K562 (cell line): ENCODE measurements around the gene VGF. TPM values are rescaled to one million over a fixed set of nuclear protein-coding genes. Genes with fewer than 3 reads are reported as not detected.

Experiments used
- ATAC-seq: fragments of 200-7000 bp; cut with Tn5 transposase; 3 replicates; pipeline ENCODE4 v1.9.1; 2020; ENCODE audit warnings: moderate library complexity
- BruUV-seq: library from RNA; stranded (reverse); fragments of 400-500 nt; replicated peaks from 2 replicates; lab custom pipeline; 2021; lab: Mats Ljungman, UMichigan
- CTCF ChIA-PET: fragments of 300-600 bp; formaldehyde crosslinking; extraction: SDS; loops from one replicate; lab custom pipeline; 2021; ENCODE audit warnings: low intra/inter-chr PET ratio; lab: Yijun Ruan, JAX
- POLR2A ChIA-PET: fragments of 300-600, 350-650 bp; sonication (Branson Sonifier 250); formaldehyde crosslinking; extraction: SDS; loops from one replicate; lab custom pipeline; 2021; ENCODE audit warnings: antibody characterized with exemption, inconsistent platforms; lab: Yijun Ruan, JAX
- DNase-seq, 4 experiments: peaks; one replicate each; pipeline versions ENCODE4 v3.0.0 to v3.0.0-alpha.2; 2011 to 2018; ENCODE audit warnings: low spot score in 3 of 4, mixed read lengths in 3 of 4; ENCODE audit errors: extremely low read depth in 1 of 4
- FAIRE-seq: peaks from 2 replicates; lab custom pipeline; 2011; peaks lifted over from hg19 to GRCh38; lab: Jason Lieb, UNC
- H2AFZ ChIP-seq: 2 replicates; pipeline ENCODE4 v1.6.0; 2011; ENCODE audit warnings: low read depth, low read length, control low read depth, inconsistent platforms
- H3K27ac ChIP-seq: fragments of 200-600 bp; 3 replicates; pipeline ENCODE4 v1.8.0; 2011; ENCODE audit warnings: low read depth, mild to moderate bottlenecking, control low read depth, inconsistent platforms, low read length, moderate library complexity, mixed read lengths; ENCODE audit errors: extremely low read depth
- H3K27me3 ChIP-seq, 2 experiments: fragments of 300-600 bp in 1 of 2; 2 replicates in 1 of 2; 3 replicates in 1 of 2; pipeline versions ENCODE4 v1.6.0 to v1.8.0; 2011; ENCODE audit warnings: inconsistent platforms in 2 of 2, low read length in 2 of 2, mild to moderate bottlenecking in 1 of 2, mixed read lengths in 1 of 2, moderate library complexity in 1 of 2; ENCODE audit not compliant: control insufficient read depth in 2 of 2, insufficient read depth in 2 of 2
- H3K36me3 ChIP-seq: fragments of 300-600 bp; 3 replicates; pipeline ENCODE4 v1.8.0; 2011; ENCODE audit warnings: mild to moderate bottlenecking, low read length, inconsistent platforms; ENCODE audit not compliant: control insufficient read depth, insufficient read depth
- H3K4me1 ChIP-seq, 2 experiments: fragments of 200-600 bp in 1 of 2; replicated peaks in 1 of 2; 2 replicates in 1 of 2; 3 replicates in 1 of 2; pipeline versions ENCODE4 v1.5.1 to v1.8.0; 2011; ENCODE audit warnings: inconsistent platforms in 2 of 2, low read length in 2 of 2, mild to moderate bottlenecking in 1 of 2, mixed read lengths in 1 of 2, moderate library complexity in 1 of 2; ENCODE audit not compliant: control insufficient read depth in 2 of 2, insufficient read depth in 2 of 2
- H3K4me2 ChIP-seq: 2 replicates; pipeline ENCODE4 v1.6.1; 2011; ENCODE audit warnings: low read length, control low read depth, inconsistent platforms, mixed read lengths; ENCODE audit not compliant: insufficient read depth
- H3K4me3 ChIP-seq: fragments of 200-600 bp; sonication (generic), shearing (Covaris generic); 2 replicates; pipeline ENCODE4 v1.5.1; 2016; ENCODE audit warnings: control low read depth, inconsistent platforms
- H3K79me2 ChIP-seq: fragments of 200-600 bp; 3 replicates; pipeline ENCODE4 v1.8.0; 2011; ENCODE audit warnings: low read length, inconsistent platforms; ENCODE audit not compliant: control insufficient read depth, insufficient read depth
- H3K9ac ChIP-seq, 2 experiments: 2 replicates each; pipeline versions ENCODE4 v1.6.0 to v1.6.1; 2011; ENCODE audit warnings: low read depth in 2 of 2, low read length in 2 of 2, control low read depth in 1 of 2, inconsistent platforms in 1 of 2, mild to moderate bottlenecking in 1 of 2, mixed read lengths in 1 of 2; ENCODE audit not compliant: insufficient read depth in 1 of 2
- H3K9me1 ChIP-seq: one replicate; pipeline ENCODE4 v1.6.0; 2011; ENCODE audit warnings: inconsistent platforms, mild to moderate bottlenecking, low read length, moderate library complexity; ENCODE audit not compliant: control insufficient read depth, insufficient read depth
- H3K9me3 ChIP-seq: replicated peaks from 2 replicates; pipeline ENCODE4 v1.5.1; 2011; ENCODE audit warnings: low read depth, low read length, inconsistent platforms; ENCODE audit not compliant: control insufficient read depth, insufficient read depth
- H4K20me1 ChIP-seq: replicated peaks from 2 replicates; pipeline ENCODE4 v1.6.1; 2011; ENCODE audit warnings: low read length, inconsistent platforms, mixed read lengths; ENCODE audit not compliant: control insufficient read depth, insufficient read depth
- ATF3 ChIP-seq, 2 experiments: fragments of 450-650 bp in 1 of 2; sonication (generic) in 1 of 2; formaldehyde crosslinking in 1 of 2; IDR thresholded peaks in 1 of 2; conservative IDR thresholded peaks in 1 of 2; 2 replicates each; pipeline versions ENCODE4 v1.6.1 to v1.8.1; 2016 to 2023; ENCODE audit warnings: mild to moderate bottlenecking in 2 of 2, moderate library complexity in 2 of 2, inconsistent platforms in 1 of 2, missing genetic modification reagents in 1 of 2
- CCNT2 ChIP-seq: IDR thresholded peaks from 2 replicates; pipeline ENCODE4 v1.6.1; 2011; ENCODE audit warnings: borderline replicate concordance, low read depth, mild to moderate bottlenecking, moderate library complexity, mixed read lengths, low read length; ENCODE audit not compliant: insufficient read length; ENCODE audit errors: extremely low read depth
- CEBPG ChIP-seq, 3 experiments: fragments of 200-800 bp in 1 of 3; sonication (Bioruptor generic) in 1 of 3; sonication (generic) in 1 of 3; formaldehyde crosslinking in 1 of 3; IDR thresholded peaks in 2 of 3; conservative IDR thresholded peaks in 1 of 3; 2 replicates each; pipeline versions ENCODE4 v1.6.1 to v1.8.0; 2016 to 2022; ENCODE audit warnings: missing compliant biosample characterization in 2 of 3, missing genetic modification characterization in 2 of 3, mild to moderate bottlenecking in 1 of 3, missing genetic modification reagents in 1 of 3
- DPF2 ChIP-seq: fragments of 450-650 bp; IDR thresholded peaks from 2 replicates; pipeline ENCODE4 v1.6.1; 2016
- GABPA ChIP-seq: fragments of 200-800 bp; sonication (Bioruptor generic); conservative IDR thresholded peaks from 2 replicates; pipeline ENCODE4 v1.6.1; 2016; ENCODE audit warnings: low read depth, missing genetic modification characterization, missing compliant biosample characterization
- ILF3 ChIP-seq: fragments of 450-650 bp; IDR thresholded peaks from 2 replicates; pipeline ENCODE4 v1.6.1; 2018; ENCODE audit warnings: antibody characterized with exemption, mild to moderate bottlenecking, moderate library complexity, borderline replicate concordance
- JUND ChIP-seq, 2 experiments: IDR thresholded peaks; 2 replicates in 1 of 2; 3 replicates in 1 of 2; pipeline ENCODE4 v1.6.1; 2011; ENCODE audit warnings: borderline replicate concordance in 2 of 2, low read depth in 2 of 2, low read length in 2 of 2, improper control_type of control experiment in 1 of 2, missing biosample characterization in 1 of 2, missing genetic modification characterization in 1 of 2, missing genetic modification reagents in 1 of 2
- KDM1A ChIP-seq, 2 experiments: fragments of 450-650 bp; IDR thresholded peaks; 2 replicates each; pipeline ENCODE4 v1.6.1; 2016; ENCODE audit warnings: mild to moderate bottlenecking in 2 of 2
- L3MBTL2 ChIP-seq: fragments of 450-650 bp; IDR thresholded peaks from 2 replicates; pipeline ENCODE4 v1.6.1; 2016; ENCODE audit warnings: mild to moderate bottlenecking, moderate library complexity
- NR2C2 ChIP-seq, 2 experiments: fragments of 200-800 bp in 1 of 2; sonication (Bioruptor generic) in 1 of 2; sonication (generic) in 1 of 2; formaldehyde crosslinking in 1 of 2; IDR thresholded peaks; 2 replicates each; pipeline versions ENCODE4 v1.6.1 to v1.8.0; 2016 to 2022; ENCODE audit warnings: mild to moderate bottlenecking in 1 of 2, missing compliant biosample characterization in 1 of 2, missing genetic modification characterization in 1 of 2, missing genetic modification reagents in 1 of 2
- RBM25 ChIP-seq: fragments of 200-400 bp; formaldehyde crosslinking; IDR thresholded peaks from 2 replicates; pipeline ENCODE4 v1.6.1; 2018; ENCODE audit warnings: low read length, low read depth, moderate library complexity; ENCODE audit not compliant: severe bottlenecking
- SMARCC2 ChIP-seq: fragments of 450-650 bp; IDR thresholded peaks from 2 replicates; pipeline ENCODE4 v1.6.1; 2017; ENCODE audit warnings: antibody characterized with exemption, moderate library complexity, mild to moderate bottlenecking, low read depth
- SMARCE1 ChIP-seq: fragments of 450-650 bp; IDR thresholded peaks from 2 replicates; pipeline ENCODE4 v1.7.1; 2016; ENCODE audit warnings: mild to moderate bottlenecking
- TEAD4 ChIP-seq, 2 experiments: sonication (generic) in 1 of 2; formaldehyde crosslinking in 1 of 2; IDR thresholded peaks; 2 replicates each; pipeline versions ENCODE4 v1.6.1 to v1.8.0; 2012 to 2022; ENCODE audit warnings: borderline replicate concordance in 1 of 2, inconsistent platforms in 1 of 2, low read length in 1 of 2, mild to moderate bottlenecking in 1 of 2, missing genetic modification reagents in 1 of 2
- TRIM24 ChIP-seq, 2 experiments: fragments of 450-650 bp; IDR thresholded peaks; 2 replicates each; pipeline ENCODE4 v1.6.1; 2016
- ZNF589 ChIP-seq: fragments of 200-800 bp; sonication (Bioruptor generic); IDR thresholded peaks from 2 replicates; pipeline ENCODE4 v1.6.1; 2016; ENCODE audit warnings: low read depth, missing genetic modification characterization, missing compliant biosample characterization
- WGBS: fragments of 100-300 bp; shearing (Covaris generic); methylation state at CpG from one replicate; pipeline ENCODE4 v1.1.6; 2016; ENCODE audit warnings: low coverage, mixed read lengths; ENCODE audit not compliant: insufficient coverage; ENCODE audit errors: missing lambda C conversion rate; 5-methylcytosine and 5-hydroxymethylcytosine counted together
- in situ Hi-C: fragments of 300-500 bp; cut with MboI; formaldehyde crosslinking; loops from 4 replicates; pipeline ENCODE4 v1.15.0; 2018; ENCODE audit warnings: inconsistent platforms, mixed read lengths
- intact Hi-C: fragments of 100-400 bp; cut with micrococcal nuclease; formaldehyde crosslinking; loops from 2 replicates; pipeline ENCODE4 v1.14.2; 2022
- polyA plus RNA-seq, 8 experiments: library from polyadenylated mRNA; depleted of rRNA in 4 of 8; stranded (reverse) in 5 of 8; unstranded in 3 of 8; fragments of >200 nt; fragmentation: Nextera tagmentation in 2 of 8; fragmentation: Illumina TruSeq in 1 of 8; extraction: Ambion mirVana in 2 of 8; extraction: Trizol in 1 of 8; gene quantifications; 2 replicates each; pipeline versions ENCODE4 v1.2.1 to v1.2.3, GENCODE V29; 2011 to 2014; ENCODE audit warnings: inconsistent platforms in 1 of 8, missing spikeins in 1 of 8
- total RNA-seq, 7 experiments: library from RNA; depleted of rRNA in 6 of 7; stranded (reverse); fragments of >200 nt in 6 of 7; fragmentation: Illumina TruSeq in 2 of 7; extraction: Trizol in 2 of 7; gene quantifications; 2 replicates each; pipeline versions ENCODE4 v1.2.1 to v1.2.3, GENCODE V29; 2011 to 2021; ENCODE audit warnings: low replicate concordance in 1 of 7

VGF gene
- total and polyA plus RNA-seq, 9 of the 15 experiments (the other 6 are each of a cell fraction or from before 2014, with no cell fraction given), result 0.03 to 5.7 (median 0.34) TPM

GRCh38 chr7:101121991-101122932 lies 43.1 kb downstream of the VGF start:
- H3K79me2 ChIP-seq, result no peaks in the 10 kb centered on the region
- DNase-seq (peak in 1 of 4 experiments; percentile 47), FAIRE-seq (no peak), ATAC-seq (peak; percentile 17)
- H3K9ac ChIP-seq, result peak overlapping the region in 1 of 2 experiments; percentile 83; a peak in 1 of 4 replicates
- intact Hi-C loops (no loop called here), in situ Hi-C loops (no loop called here)
- 0 out of 2 replicates have a peak overlapping the region, but pooled peaks have one; percentile 8 for H3K4me3 ChIP-seq
- H3K9me1 ChIP-seq, result no peaks in the 10 kb centered on the region
- H3K27me3 ChIP-seq, result no peaks in the 10 kb centered on the region
- WGBS, result 7% methylated on average over 13 of the region's 17 CpGs
- ChIA-PET CTCF (interaction anchor here (0.7 kb wide), 1 partner anchor 81 kb away, joined by 4 read pairs; no protein-coding TSS in a partner anchor), POLR2A (interaction anchor here (0.6 to 2.6 kb wide), 9 partner anchors 11 to 450 kb away, joined by 3 to 13 read pairs (median 3); partner anchors contain the start of gene TRIM56)
- H3K4me1 ChIP-seq, result peaks cover 31 to 41% of the 10 kb centered on the region in 2 experiments
- no peaks in the 10 kb centered on the region for H3K36me3 ChIP-seq
- no peaks in the 10 kb centered on the region for H4K20me1 ChIP-seq
- 0 out of 3 replicates have a peak overlapping the region, but pooled peaks have one; percentile 15 for H3K27ac ChIP-seq
- H2AFZ ChIP-seq, result peak overlapping the region; percentile 83
- H3K9me3 ChIP-seq, result no peaks in the 10 kb centered on the region
- BruUV-seq, result no TSS peak
- peak overlapping the region; percentile 46 for H3K4me2 ChIP-seq
- peak; percentile 60; the same call in 1 of the 2 replicates for TF ChIP-seq ZNF589 (CRISPR knock-in tag)
- TF ChIP-seq SMARCC2, result no peak
- TF ChIP-seq SMARCE1, result peak; percentile 67; the same call in 1 of the 2 replicates
- peak in 1 of 2 experiments; percentile 54; a peak in 1 of 4 replicates for TF ChIP-seq KDM1A (IDR thresholded peaks at IDR 0.05)
- peak; percentile 66; the same call in 1 of the 2 replicates for TF ChIP-seq DPF2
- no peak for TF ChIP-seq NR2C2 (CRISPR knock-in tag; IDR thresholded peaks at IDR 0.05)
- TF ChIP-seq NR2C2 (tag; IDR thresholded peaks at IDR 0.05), result peak; percentile 84
- no peak for TF ChIP-seq RBM25
- TF ChIP-seq TEAD4 (IDR thresholded peaks at IDR 0.05; ENCODE audit: low read length), result peak; percentile 47; the same call in 1 of the 2 replicates
- no peak for TF ChIP-seq TEAD4 (CRISPR knock-in tag; IDR thresholded peaks at IDR 0.05; ENCODE audit: borderline replicate concordance)
- TF ChIP-seq ATF3 (IDR thresholded peaks at IDR 0.05), result peak; percentile 85; the same call in 1 of the 2 replicates
- TF ChIP-seq ATF3 (CRISPR knock-in tag; conservative IDR thresholded peaks at IDR 0.05), result no peak
- peak; percentile 58 for TF ChIP-seq GABPA
- TF ChIP-seq CCNT2, result peak; percentile 33
- no peak for TF ChIP-seq CEBPG (CRISPR knock-in tag; IDR thresholded peaks at IDR 0.05)
- peak; percentile 65 to 82 for TF ChIP-seq CEBPG (tag; conservative IDR thresholded peaks at IDR 0.05 in 1 of 2, IDR thresholded peaks at IDR 0.05 in 1 of 2)
- peak in 1 of 2 experiments; percentile 36; a peak in 1 of 4 replicates for TF ChIP-seq TRIM24 (IDR thresholded peaks at IDR 0.05)
- TF ChIP-seq L3MBTL2, result peak; percentile 71
- TF ChIP-seq JUND (IDR thresholded peaks at IDR 0.05; ENCODE audit: borderline replicate concordance, low read depth, low read length), result peak; percentile 45; the same call in 1 of the 2 replicates
- TF ChIP-seq JUND (tag; IDR thresholded peaks at IDR 0.05; ENCODE audit: borderline replicate concordance, low read depth, low read length), result peak; percentile 46; the same call in 1 of the 3 replicates
- no peak for TF ChIP-seq ILF3
